CD4-positive, alpha-beta memory T cell (primary cell): ENCODE data around the gene DDX11. TPM values are rescaled to one million over a fixed set of nuclear protein-coding genes. Genes with fewer than 3 reads are reported as not detected.
"Not testable (repeated sequence)": the region's sequence is repeated elsewhere in the genome, so short reads cannot be mapped to it uniquely, and the experiment has no call there.

Experiments used
- CTCF ChIA-PET: fragments of 350-600 bp; sonication (Branson Sonifier 250); formaldehyde crosslinking; loops from one replicate; lab custom pipeline; 2021; ENCODE audit warnings: inconsistent platforms; ENCODE audit not compliant: partially characterized antibody; lab: Charles Lee
- POLR2A ChIA-PET: fragments of 350-600 bp; sonication (Branson Sonifier 250); formaldehyde crosslinking; loops from one replicate; lab custom pipeline; 2021; ENCODE audit not compliant: partially characterized antibody; lab: Charles Lee
- DNase-seq, 5 donors: peaks; one replicate each; pipeline versions ENCODE4 v3.0.0 to v3.0.0-alpha.2; 2020 to 2022; ENCODE audit warnings: mixed read lengths in 1 of 5
- H3K27ac ChIP-seq: one replicate; pipeline ENCODE4 v1.7.0; 2013; ENCODE audit warnings: low read depth, low read length
- H3K27me3 ChIP-seq: 2 replicates; pipeline ENCODE4 v1.7.0; 2013; ENCODE audit warnings: mild to moderate bottlenecking, low read length, moderate library complexity; ENCODE audit not compliant: insufficient read depth
- H3K36me3 ChIP-seq: 2 replicates; pipeline ENCODE4 v1.7.0; 2013; ENCODE audit warnings: mild to moderate bottlenecking, low read length, moderate library complexity; ENCODE audit not compliant: insufficient read depth
- H3K4me1 ChIP-seq: 2 replicates; pipeline ENCODE4 v1.7.0; 2013; ENCODE audit warnings: mild to moderate bottlenecking, low read length, moderate library complexity; ENCODE audit not compliant: insufficient read depth
- H3K4me3 ChIP-seq, 2 donors: one replicate each; pipeline ENCODE4 v1.7.0; 2013; ENCODE audit warnings: low read length in 2 of 2, mild to moderate bottlenecking in 1 of 2
- H3K9me3 ChIP-seq, 2 donors: one replicate each; pipeline ENCODE4 v1.7.0; 2013; ENCODE audit warnings: low read length in 2 of 2, control low read depth in 1 of 2; ENCODE audit not compliant: control insufficient read depth in 1 of 2
- H3K27ac Mint-ChIP-seq, 7 donors: one replicate each; pipeline ENCODE4 v1.8.0; 2020 to 2021; ENCODE audit warnings: mixed read lengths in 7 of 7, mild to moderate bottlenecking in 6 of 7, inconsistent platforms in 3 of 7, moderate library complexity in 3 of 7
- H3K27me3 Mint-ChIP-seq, 2 donors: one replicate each; pipeline ENCODE4 v1.8.0; 2020 to 2021; ENCODE audit warnings: mixed read lengths in 2 of 2
- H3K36me3 Mint-ChIP-seq, 2 donors: one replicate each; pipeline ENCODE4 v1.8.0; 2020 to 2021; ENCODE audit warnings: mixed read lengths in 2 of 2, inconsistent platforms in 1 of 2, mild to moderate bottlenecking in 1 of 2
- H3K4me1 Mint-ChIP-seq, 4 donors: one replicate each; pipeline ENCODE4 v1.8.0; 2020 to 2021; ENCODE audit warnings: mixed read lengths in 4 of 4, mild to moderate bottlenecking in 1 of 4
- H3K4me3 Mint-ChIP-seq, 8 donors: one replicate each; pipeline ENCODE4 v1.8.0; 2020 to 2021; ENCODE audit warnings: mixed read lengths in 8 of 8, mild to moderate bottlenecking in 7 of 8, moderate library complexity in 6 of 8, inconsistent platforms in 3 of 8
- H3K9me3 Mint-ChIP-seq, 8 donors: one replicate each; pipeline ENCODE4 v1.8.0; 2020 to 2021; ENCODE audit warnings: mixed read lengths in 8 of 8, mild to moderate bottlenecking in 5 of 8, inconsistent platforms in 3 of 8, moderate library complexity in 1 of 8
- intact Hi-C: fragments of 100-400 bp; cut with micrococcal nuclease; formaldehyde crosslinking; loops from one replicate; pipeline ENCODE4 v1.15.1; 2023
- polyA plus RNA-seq, 2 donors: library from polyadenylated mRNA; unstranded; fragments of 300-500 nt; fragmentation: Illumina TruSeq; gene quantifications; one replicate each; pipeline ENCODE4 v1.2.3, GENCODE V29; 2021
- total RNA-seq, 2 experiments: library from RNA; stranded (reverse); gene quantifications; one replicate each; pipeline ENCODE4 v1.2.3, GENCODE V29; 2021

DDX11 gene
- total and polyA plus RNA-seq, 4 experiments from 2014 or later: 5.1 to 45.8 (median 29.8) TPM

DNA sequence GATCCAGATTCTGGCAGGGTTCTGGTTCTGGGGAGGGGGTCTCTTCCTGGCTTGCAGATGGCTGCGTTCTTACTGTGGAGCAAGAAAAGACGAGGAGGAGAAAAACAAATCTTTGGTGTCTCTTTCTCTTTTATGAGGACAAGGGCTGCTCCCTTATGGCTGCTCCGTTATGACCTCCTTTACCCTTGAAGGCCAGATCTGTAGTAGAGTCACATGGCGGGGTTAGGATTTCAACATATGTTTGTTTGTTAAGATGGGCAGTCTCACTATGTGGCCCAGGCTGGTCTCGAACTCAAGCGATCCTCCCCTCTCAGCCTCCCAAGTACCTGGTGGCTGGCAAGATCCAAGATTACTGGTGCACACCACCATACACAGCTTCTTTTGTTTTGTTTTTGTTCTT lies 5.8 kb downstream of the DDX11 start:
- peaks cover 12 to 23% (median 16%) of the 10 kb centered on the region in 4 donors for H3K4me1 Mint-ChIP-seq
- H3K27ac Mint-ChIP-seq, DNase-seq, H3K27me3 ChIP-seq, H3K27me3 Mint-ChIP-seq, H3K4me3 Mint-ChIP-seq, H3K36me3 ChIP-seq, CTCF ChIA-PET, POLR2A ChIA-PET, H3K27ac ChIP-seq, H3K4me3 ChIP-seq, H3K9me3 ChIP-seq, H3K9me3 Mint-ChIP-seq, H3K4me1 ChIP-seq: not testable (repeated sequence)
- intact Hi-C loops: loop anchor here (10.0 kb wide), 1 partner anchor 1595 kb away; the partner anchor contains the start of gene DNM1L
- peaks cover 2 to 25% of the 10 kb centered on the region in 2 donors for H3K36me3 Mint-ChIP-seq

DNA sequence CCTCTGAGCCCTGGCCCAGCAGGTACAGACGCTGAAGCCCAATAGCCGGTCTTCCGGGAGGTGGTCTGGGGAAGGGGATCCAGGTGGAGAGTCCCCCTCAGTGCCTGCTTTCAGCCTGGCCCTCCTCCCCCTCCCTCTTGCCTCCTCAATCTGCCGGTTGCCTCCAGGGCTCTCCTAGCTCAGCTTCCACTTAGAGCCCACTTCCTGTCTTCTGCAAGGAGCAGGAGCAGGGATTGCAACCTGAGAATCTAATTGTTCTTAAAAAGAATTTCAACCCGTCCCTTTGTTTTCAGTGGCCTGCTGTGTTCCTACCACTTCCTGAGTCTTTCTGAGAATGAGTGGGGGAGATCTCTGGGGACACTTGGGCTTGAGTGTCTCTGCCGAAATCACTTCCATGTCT lies 6.6 kb downstream of the DDX11 start:
- DNase-seq, H3K4me1 ChIP-seq, H3K4me3 ChIP-seq, H3K36me3 ChIP-seq, H3K27me3 ChIP-seq, intact Hi-C loops, H3K4me3 Mint-ChIP-seq, POLR2A ChIA-PET, H3K27ac ChIP-seq, H3K9me3 Mint-ChIP-seq, H3K9me3 ChIP-seq, H3K27me3 Mint-ChIP-seq, CTCF ChIA-PET: not testable (repeated sequence)
- peaks cover 6 to 25% of the 10 kb centered on the region in 2 donors for H3K36me3 Mint-ChIP-seq
- H3K4me1 Mint-ChIP-seq: peaks cover 10 to 16% (median 12%) of the 10 kb centered on the region in 4 donors
- H3K27ac Mint-ChIP-seq: peak overlapping the region in 1 of 7 donors; percentile 68

DNA sequence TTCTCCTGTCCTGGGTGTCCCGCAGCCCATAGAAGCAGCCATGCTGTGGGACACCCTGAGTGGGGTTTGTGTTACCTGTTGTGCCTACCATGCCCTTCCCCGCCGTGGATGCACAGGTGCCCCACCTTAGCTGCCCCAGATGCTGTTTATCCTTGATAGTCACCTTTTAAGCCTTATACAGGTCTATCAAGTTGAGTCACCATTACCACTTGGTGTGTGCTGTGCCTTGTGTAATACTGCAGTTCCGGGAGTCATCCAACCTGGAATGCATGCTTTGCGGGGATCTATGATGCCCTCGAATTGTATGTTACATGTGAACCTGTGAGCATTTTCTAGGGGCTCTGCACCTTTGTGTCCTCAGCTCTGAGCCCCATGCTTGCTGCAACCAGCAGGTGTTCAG lies 7.6 kb downstream of the DDX11 start:
- intact Hi-C loops, DNase-seq, H3K4me3 Mint-ChIP-seq, H3K27ac ChIP-seq, H3K9me3 ChIP-seq, CTCF ChIA-PET, H3K27me3 ChIP-seq, H3K36me3 ChIP-seq, POLR2A ChIA-PET, H3K4me3 ChIP-seq, H3K9me3 Mint-ChIP-seq, H3K27me3 Mint-ChIP-seq, H3K4me1 ChIP-seq: not testable (repeated sequence)
- Mint-ChIP-seq H3K4me1 (peaks cover 6 to 11% (median 11%) of the 10 kb centered on the region in 4 donors), H3K36me3 (peaks cover 6 to 25% of the 10 kb centered on the region in 2 donors), H3K27ac (peak overlapping the region in 1 of 7 donors; percentile 84)

DNA sequence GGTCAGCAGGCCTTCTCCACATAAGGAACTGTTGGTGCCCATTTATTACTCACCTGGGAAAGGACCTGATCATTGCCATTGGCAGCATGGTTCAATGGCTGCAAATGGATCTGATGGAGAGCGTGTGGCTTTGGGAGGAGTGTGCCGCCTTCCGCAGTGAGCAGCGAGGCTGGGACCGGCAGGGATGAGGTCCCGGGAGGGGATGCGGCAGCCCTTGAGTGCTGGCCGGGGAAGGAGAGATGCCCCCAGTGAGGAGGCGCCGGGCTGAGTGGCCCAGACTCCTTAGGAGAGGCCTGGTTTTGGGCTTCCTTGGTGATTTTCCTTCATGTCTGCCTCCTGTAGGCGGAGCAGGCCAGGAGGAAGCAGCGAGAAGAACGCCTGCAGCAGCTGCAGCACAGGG lies 10.6 kb downstream of the DDX11 start:
- H3K4me1 ChIP-seq, H3K4me3 ChIP-seq, CTCF ChIA-PET, H3K27me3 Mint-ChIP-seq, DNase-seq, intact Hi-C loops, H3K27ac Mint-ChIP-seq, H3K4me3 Mint-ChIP-seq, POLR2A ChIA-PET, H3K9me3 ChIP-seq, H3K9me3 Mint-ChIP-seq, H3K36me3 ChIP-seq, H3K27me3 ChIP-seq, H3K27ac ChIP-seq: not testable (repeated sequence)
- Mint-ChIP-seq H3K4me1 (peaks cover 4 to 11% (median 9%) of the 10 kb centered on the region in 4 donors), H3K36me3 (peaks cover 9 to 36% of the 10 kb centered on the region in 2 donors)

DNA sequence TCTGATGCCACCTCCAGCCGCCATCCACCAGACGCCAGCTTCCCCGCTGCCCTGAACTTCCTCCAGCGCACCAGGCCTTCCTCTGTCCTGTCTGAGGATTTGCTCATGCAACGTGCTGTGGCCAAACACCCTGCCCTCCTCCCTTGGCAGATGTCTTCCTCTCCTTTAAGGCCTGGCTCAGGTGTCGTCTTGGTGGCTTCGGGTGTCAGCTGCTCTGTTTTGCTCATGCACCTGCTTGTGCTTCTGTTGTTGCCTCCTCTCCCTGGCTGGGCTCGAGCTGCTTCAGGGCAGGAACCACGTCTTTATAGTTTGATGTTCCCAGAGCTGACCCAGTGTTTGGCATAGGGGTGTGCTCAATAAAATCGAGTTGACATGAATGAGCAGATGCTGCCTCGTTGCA lies 12.4 kb downstream of the DDX11 start:
- H3K4me1 Mint-ChIP-seq, H3K36me3 ChIP-seq, H3K27me3 Mint-ChIP-seq, H3K4me3 Mint-ChIP-seq, H3K27me3 ChIP-seq, DNase-seq, H3K4me1 ChIP-seq, intact Hi-C loops, H3K4me3 ChIP-seq, POLR2A ChIA-PET, H3K27ac Mint-ChIP-seq, H3K9me3 Mint-ChIP-seq, CTCF ChIA-PET, H3K9me3 ChIP-seq, H3K27ac ChIP-seq: not testable (repeated sequence)
- peaks cover 12 to 32% of the 10 kb centered on the region in 2 donors for H3K36me3 Mint-ChIP-seq

DNA sequence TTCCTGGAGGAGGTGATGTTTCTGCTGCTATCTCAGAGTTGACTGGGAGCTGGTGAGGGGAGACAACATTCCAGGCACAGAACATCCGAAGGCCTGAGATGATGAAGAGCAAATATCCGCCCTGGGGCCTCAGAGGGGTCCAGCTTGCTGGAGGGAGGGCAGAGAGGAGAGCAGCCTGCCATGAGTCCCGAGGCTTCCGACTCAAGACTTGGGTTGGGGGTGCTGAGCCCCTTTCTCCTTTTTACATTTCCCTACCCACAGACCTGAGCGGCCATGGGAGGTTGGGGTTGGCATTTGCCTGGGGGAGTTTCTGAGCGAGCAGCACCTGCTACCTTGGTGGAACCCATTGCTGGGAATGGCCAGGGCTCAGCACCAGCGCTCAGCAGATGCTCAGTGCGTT lies 13.8 kb downstream of the DDX11 start:
- H3K4me3 ChIP-seq, H3K27ac ChIP-seq, CTCF ChIA-PET, H3K4me1 Mint-ChIP-seq, POLR2A ChIA-PET, intact Hi-C loops, H3K27ac Mint-ChIP-seq, H3K27me3 Mint-ChIP-seq, H3K27me3 ChIP-seq, H3K9me3 Mint-ChIP-seq, H3K4me3 Mint-ChIP-seq, H3K4me1 ChIP-seq, H3K36me3 ChIP-seq, H3K9me3 ChIP-seq, DNase-seq: not testable (repeated sequence)
- peaks cover 12 to 31% of the 10 kb centered on the region in 2 donors for H3K36me3 Mint-ChIP-seq

DNA sequence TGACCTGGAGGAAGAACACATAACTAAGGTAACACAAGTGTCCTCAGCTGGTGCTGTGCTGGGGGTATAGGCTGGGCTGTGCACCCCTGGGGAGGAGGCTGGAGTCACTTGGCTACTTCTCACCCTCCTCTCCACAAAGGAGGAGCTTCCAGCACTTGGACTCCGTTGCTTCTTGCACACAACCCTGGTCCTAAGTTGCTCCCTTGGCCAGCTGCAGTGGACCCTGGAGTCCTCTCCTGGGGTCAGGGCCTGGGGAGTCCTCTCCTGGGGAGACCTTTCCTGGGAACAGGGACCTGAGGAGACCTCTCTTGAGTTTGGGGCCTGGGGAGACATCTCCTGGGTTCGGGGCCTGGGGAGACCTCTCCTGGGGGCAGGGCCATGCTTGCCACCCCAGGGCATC lies 14.3 kb downstream of the DDX11 start:
- H3K4me1 Mint-ChIP-seq, H3K27me3 ChIP-seq, H3K9me3 Mint-ChIP-seq, H3K27me3 Mint-ChIP-seq, H3K9me3 ChIP-seq, H3K4me3 ChIP-seq, H3K36me3 ChIP-seq, H3K27ac ChIP-seq, POLR2A ChIA-PET, H3K27ac Mint-ChIP-seq, CTCF ChIA-PET, H3K4me1 ChIP-seq, H3K4me3 Mint-ChIP-seq, intact Hi-C loops, DNase-seq: not testable (repeated sequence)
- peaks cover 12 to 34% of the 10 kb centered on the region in 2 donors for H3K36me3 Mint-ChIP-seq

DNA sequence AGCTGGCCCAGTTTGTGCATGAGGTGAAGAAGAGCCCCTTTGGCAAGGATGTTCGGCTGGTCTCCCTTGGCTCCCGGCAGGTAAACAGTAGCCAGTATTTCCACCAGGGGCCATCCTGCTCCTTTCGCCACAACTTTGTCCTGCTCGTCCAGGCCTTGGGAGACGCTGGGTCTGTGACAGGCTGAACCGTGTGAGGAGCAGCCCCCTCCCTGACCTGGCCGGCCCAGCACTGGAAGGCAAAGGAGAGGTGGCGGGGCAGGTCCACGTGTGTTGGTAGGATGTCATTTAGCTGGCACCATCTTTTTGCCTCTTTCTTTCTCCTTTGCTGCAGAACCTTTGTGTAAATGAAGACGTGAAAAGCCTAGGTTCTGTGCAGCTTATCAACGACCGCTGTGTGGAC lies 15.4 kb downstream of the DDX11 start:
- Histone ChIP-seq H3K27ac (no peak overlapping the region), H3K4me1 (no peaks in the 10 kb centered on the region), H3K27me3 (no peaks in the 10 kb centered on the region), H3K36me3 (no peaks in the 10 kb centered on the region), H3K4me3 (no peak overlapping the region), H3K9me3 (no peaks in the 10 kb centered on the region)
- POLR2A ChIA-PET: no interaction called here
- H3K27me3 Mint-ChIP-seq: no peaks in the 10 kb centered on the region
- H3K36me3 Mint-ChIP-seq: peaks cover 11 to 32% of the 10 kb centered on the region in 2 donors
- H3K4me3 Mint-ChIP-seq: no peak overlapping the region
- no peaks in the 10 kb centered on the region for H3K9me3 Mint-ChIP-seq
- DNase-seq: no peak
- H3K4me1 Mint-ChIP-seq: no peaks in the 10 kb centered on the region
- no peak overlapping the region for H3K27ac Mint-ChIP-seq
- CTCF ChIA-PET: no interaction called here
- intact Hi-C loops: no loop called here
